ENCODE data around the gene SEMA6A.

SEMA6A gene

DNA sequence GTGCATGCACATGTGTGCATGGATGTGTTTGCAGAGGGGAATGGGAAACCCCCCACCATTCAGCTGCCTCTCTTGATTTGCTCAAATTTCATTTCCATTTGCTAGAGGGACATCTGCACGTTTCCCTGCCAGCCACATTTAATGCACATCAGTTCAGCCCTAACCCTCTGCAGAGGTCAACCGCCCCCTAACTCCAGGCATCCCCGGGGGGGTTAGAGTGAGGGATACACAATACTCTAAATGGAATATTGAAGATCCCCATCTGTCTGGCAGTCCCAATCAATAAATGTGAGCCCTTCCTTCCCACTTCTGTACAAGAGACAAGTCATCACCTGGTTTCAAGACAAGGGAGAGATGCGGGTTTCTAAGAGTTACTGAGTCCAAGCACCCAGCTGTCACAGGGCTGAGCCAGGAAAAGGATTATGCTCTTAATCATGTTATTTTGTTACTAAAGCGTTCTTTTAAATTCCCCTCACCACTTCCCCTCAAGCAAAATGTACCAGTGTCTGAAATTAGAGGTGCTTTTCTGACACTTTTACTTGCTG is 134.1 kb downstream of the SEMA6A start:
- no peak for DNase-seq (ENCODE audit: low spot score)

DNA sequence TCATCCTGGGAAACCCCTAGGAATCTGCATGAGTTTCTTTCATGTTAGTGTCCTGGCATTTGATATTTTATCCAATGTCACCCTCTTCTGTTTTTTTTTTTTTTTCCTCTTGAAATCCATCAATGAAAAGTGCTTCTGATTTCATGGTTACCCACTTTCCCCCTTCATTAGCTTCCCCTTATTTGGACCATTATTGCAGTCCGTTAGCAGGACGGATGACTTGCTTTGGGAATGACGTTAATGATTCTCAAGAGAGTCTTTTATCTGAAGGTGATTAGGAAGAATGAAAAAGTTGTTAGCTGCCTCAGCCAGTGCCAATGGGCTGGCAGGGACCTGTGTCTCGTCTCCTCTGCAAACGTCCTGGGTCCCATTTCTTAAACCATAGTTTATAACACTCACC is 134.7 kb downstream of the SEMA6A start:
- no peak for DNase-seq (ENCODE audit: low spot score)

DNA sequence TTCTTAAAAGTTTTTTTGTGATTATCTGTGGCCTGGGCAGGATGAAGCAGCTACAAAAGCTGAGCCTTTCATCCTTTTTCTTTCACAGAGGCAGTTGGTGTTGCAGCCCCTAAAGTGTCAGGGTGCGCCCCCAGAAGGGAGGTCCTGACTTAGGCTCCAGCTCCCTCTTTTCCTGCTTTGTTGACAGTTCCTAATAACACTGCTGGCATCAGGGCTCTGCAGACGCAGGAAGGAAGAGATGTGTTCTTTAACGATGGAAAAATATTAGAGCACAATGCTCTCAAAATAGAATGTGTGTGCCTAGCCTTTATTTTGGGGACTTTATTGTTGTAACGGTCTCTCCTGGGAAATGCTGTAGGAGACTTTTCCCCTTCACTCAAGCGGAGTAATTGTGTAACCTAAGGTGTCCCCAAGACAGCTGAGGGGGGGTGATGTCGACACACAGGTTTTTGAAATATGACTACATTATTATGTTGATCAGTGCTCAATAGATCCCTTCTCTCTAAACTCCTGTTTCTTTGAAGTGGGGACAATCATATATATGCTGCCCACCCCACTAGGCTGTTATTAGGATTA is 135.6 kb downstream of the SEMA6A start:
- DNase-seq (ENCODE audit: low spot score), result no peak

DNA sequence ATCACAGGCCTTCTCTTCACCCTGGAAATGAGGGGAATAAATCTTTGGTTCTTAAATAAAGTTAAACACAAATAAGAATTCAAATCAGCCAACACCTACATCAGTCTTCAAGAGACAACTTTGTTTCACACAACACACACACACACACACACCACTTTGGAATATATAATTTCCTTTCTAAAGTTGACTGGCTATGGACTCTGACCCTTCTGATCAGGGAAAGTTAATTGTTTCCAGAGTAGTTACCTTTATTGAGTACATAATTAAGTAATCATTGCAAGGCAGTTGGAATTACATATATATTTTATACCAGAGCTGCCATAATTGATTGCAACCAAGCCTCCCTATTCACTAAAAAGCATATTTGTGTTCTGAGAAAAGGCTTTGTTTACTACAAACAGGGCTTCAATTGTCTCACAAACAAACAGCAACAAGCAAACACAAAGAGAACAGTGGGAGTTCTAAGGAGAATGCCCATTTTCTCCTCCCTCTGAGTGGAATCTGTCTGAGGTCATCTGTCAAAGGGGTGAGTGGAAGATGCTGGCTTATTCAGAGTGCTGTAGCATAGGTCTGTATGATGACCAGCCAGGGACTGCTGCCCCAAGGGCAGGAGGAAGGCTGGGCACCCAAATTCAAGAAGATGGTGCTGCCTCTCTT is 136.6 kb downstream of the SEMA6A start:
- DNase-seq (ENCODE audit: low spot score), result no peak

DNA sequence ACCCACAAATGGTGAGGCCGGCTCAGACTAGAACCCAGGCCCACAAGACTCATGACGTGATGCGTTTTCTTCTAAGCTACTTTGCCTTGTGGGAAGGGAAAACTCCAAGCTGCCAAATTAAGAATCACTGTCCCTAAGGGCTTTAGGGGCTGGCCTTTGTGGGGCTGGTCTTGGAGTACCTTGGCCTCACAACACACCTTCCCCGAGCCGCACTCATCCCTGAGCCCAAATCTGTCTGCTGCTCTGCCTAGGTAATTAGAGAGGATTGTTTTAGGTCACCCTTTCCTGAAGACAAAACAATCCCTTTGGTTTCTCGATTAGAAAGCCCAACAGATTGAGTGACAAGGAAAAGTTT is 137.3 kb downstream of the SEMA6A start:
- DNase-seq (ENCODE audit: low spot score), result no peak

DNA sequence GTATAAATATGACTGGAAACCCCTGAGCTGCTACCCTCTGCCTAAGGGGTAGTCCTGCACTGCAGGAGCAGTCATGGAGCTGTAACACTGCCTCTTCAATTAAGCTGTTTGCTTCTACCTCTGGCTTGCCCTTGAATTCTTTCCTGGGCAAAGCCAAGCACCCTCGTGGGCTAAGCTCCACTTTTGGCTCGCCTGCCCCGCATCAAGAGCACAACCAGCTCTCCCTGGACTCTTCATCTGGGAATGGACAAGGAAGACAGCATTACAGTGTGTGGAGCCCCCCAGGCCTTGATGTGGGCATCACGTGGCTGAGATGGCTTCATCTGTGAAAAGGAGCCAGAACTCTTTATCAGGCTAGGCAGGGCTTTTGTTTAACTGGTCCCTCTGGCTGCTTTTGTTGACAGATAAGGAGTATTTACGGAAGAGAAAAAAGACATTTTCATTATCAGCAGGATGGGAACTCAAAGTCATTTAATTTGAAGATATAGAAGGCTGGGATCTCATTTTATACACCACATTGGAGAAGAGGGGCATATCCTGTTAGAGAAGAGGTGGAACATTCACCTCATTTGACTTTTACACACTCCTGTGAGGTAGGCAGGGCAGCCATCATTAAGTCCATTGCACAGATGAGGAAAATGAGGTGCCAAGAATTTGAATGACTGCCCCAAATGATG is 137.8 kb downstream of the SEMA6A start:
- no peak for DNase-seq (ENCODE audit: low spot score)

DNA sequence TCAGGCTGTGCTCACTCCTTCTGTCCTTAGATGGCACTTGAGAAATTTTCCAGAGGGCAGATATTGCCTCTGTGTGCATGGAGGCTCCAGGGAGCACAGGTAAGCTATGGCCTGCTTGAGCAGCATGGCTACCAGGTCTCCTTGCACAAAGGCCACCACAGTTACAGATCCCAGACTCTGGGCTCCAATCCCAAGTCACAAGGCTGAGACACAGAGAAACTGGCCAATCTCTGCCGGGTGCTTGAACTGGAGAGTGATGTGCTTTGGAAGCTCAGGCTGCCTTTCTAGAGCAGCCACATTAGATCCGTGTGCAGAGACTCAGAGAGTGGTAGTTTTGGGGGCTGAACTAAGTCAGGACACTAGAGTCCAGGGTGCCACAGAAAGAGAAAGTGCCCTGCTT is 145.7 kb downstream of the SEMA6A start:
- DNase-seq (ENCODE audit: low spot score), result no peak

DNA sequence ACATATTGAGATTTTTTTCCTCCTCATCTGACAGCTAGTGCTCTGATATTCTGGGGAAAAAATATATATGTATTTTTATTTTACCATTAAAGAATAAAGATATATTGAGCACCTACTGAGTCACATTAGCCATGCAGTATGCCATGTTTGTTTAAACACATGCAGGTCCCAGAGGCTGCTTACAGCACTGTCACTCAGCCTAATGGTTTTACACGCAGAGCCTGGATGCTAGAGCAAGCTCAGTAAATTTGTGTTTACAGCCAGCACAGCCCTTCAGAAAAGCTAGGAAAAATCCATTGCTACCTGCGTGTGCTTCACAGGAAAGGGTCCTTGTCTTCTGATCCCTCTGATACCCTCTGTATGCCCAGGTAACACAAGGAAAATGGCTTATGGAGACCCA is 146.2 kb downstream of the SEMA6A start:
- no peak for DNase-seq (ENCODE audit: low spot score)

DNA sequence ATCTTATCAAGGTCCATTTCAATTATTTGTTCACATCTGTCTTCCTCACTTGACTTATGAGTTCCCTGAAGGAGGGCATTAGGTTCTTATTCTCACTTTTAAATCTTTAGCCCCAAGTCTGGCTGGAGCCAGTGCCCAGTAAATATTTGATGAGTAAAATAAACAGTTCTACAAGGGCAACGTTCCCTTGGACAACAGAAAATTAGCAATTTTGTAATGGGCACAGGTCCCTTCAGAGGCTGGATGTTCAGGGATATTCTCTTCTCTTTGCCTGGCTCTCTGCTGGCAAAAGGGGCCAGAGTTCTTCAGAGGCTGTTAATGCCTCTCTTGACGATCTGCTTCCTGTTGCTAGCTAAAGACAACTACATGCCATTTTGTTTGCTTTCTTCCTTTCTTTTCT is 149.7 kb downstream of the SEMA6A start:
- DNase-seq (ENCODE audit: low spot score), result no peak

DNA sequence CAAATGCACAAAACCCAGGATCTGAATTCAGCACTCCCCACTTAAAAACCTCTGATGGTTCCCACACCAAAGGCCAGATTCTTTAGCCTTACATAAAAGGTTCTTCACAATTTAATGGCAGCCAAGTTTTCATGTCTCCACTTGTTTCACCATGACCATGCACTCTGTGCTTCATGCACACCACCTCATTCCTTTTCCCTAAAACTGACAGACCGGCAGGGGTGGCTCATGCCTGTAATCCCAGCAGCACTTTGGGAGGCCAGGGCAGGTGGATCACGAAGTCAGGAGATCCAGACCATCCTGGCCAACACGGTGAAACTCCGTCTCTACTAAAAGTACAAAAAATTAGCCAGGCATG is 150.4 kb downstream of the SEMA6A start:
- DNase-seq (ENCODE audit: low spot score), result no peak

DNA sequence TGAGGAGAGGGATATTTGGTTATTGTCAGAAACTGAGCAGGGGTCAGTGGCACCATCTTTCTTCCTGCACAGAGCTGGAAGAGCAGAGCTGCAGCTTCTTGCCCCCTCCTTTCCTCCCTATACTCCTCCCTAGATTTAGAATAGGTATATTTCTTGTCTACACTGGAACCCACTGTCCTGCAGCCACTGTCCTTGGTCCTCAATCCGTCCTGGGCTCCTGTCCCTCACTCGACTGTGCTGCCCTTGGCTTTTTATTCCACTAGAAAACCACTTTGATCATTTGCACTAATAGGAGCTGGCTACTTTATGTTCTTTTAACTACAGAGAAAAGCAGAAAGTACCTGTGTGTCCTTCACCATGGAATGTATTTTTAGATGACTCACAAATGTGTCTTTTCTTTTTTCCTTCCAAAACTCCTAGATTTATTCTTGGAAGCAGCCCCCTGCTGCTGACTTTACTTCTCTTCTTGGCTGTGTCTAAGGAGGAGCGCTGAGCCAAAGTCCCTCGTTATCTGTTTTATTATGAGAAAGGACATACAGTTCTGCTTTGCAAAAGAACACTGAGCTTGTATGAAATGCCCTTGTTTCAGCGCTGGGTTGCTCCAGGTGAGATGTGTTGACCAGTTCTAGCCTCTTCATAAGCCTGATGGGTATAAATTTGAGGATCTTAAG is 150.9 kb downstream of the SEMA6A start:
- no peak for DNase-seq (ENCODE audit: low spot score)

DNA sequence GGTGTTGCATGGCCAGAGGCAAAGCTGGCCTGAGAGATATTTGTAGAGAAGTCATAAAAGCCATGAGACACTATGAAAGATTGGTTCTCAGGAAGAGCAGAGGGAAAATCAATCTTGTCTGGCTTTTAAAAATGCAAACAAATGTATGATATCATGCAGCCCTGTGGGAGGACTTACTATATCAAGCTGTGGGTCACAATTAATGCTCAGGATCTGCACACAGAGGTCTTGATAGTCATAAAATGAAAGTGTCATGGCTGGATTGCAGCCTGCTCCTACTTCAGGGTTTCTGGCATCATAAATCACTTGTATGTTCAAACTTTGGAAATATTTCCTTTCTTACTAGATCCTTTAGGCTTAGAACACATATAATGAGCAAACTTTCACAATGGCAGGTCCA is 151.5 kb downstream of the SEMA6A start:
- DNase-seq (ENCODE audit: low spot score), result no peak

DNA sequence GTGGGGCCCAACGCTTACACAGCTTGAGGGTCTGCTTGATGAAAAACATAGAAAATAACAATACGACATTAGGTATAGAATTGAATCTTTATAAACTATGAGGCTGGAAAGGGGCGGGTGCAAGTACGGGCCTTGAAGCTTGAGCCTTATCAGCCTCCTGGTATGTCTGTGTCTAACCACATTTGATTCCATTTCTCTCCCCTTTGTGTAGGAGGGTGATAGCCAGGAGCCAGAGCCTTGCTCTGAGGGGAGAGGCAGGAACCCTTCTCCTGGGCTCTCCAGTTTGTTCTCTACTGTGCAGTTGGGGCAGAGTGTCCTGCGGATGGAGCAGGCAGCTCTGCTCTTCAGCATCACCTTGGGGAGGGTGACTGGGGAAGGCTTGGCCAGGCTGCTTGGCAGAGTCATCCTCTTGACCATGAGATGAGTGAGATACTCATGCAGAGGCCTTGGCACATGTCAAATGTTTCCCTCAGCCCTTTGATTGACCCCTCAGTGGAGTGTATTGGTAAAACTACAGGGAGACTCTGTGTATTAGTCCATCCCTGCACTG is 153.5 kb downstream of the SEMA6A start:
- DNase-seq (ENCODE audit: low spot score), result no peak

DNA sequence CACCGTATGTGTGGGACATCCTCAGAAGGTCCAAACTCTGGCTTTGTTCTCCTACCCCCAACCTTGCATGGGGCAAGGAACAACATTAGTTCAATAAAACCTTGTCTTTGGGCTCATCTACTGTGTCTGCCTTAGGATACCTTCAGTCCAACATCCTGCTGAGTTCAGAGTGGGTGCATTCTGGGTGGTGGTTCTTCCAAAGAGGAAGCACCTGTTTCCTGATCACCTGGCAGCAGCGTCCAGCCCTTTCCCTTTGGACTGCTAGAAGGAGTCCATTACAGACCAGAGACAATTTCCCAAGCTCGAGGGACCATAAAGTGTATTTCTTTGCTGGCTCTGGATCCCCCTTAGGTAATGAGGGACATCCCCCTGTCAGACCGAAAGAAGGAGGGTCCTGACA is 154.1 kb downstream of the SEMA6A start:
- DNase-seq (ENCODE audit: low spot score), result no peak

DNA sequence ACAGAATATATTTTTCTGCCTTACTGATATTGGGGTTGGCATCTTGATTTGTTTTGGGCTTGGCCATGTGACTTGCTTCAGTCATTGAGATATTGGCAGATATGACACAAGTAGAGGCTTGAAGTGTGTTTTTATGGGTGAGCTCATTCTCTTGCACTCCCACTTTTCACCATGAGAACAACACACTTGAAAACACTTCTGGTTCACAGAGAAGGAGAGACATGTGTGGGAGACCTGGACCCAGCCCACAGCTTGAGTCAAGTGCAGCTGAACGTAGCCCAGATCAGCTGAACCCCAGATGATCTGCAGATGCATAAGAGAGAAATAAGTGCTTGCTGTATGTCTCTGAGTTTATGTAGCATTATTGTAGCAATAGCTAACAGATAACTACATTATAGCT is 155.4 kb downstream of the SEMA6A start:
- DNase-seq (ENCODE audit: low spot score), result no peak

DNA sequence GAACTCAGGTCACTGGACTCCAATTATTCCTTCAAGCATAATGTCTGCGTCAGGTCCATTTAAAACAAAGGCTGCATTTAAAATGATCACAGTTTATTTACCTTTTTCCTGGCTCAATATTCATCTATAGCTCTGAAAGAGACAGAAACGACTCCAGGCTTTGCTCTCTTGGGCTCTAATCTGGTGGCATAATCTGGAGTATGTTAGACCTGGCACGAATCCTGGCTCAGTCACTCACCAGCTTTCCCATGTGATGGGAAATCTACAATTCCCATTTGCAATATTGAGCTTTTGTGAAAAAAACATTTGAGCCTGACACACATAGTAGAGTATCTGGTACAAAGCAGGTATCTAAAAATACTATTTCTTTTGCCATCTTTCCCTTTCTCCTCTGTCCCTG is 155.8 kb downstream of the SEMA6A start:
- DNase-seq (ENCODE audit: low spot score), result no peak

DNA sequence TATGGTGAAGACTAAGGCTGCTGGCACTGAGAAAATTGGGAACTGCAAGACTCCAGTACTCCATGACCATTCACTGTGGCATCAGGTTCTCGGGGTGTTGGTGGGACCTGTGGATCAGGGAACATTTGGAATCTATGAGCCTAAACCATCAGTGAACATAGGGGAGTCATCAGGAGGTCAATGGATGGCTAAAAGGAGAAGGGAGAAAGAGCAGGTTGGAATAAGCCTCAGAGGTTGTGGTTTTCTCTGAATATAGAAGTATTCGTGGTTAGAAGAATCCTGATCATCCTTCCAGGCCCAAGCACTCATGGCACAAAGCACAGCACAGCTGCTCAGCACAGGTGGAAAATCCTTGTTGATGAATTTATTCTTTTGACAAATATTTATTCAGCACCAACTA is 156.6 kb downstream of the SEMA6A start:
- DNase-seq (ENCODE audit: low spot score), result no peak

DNA sequence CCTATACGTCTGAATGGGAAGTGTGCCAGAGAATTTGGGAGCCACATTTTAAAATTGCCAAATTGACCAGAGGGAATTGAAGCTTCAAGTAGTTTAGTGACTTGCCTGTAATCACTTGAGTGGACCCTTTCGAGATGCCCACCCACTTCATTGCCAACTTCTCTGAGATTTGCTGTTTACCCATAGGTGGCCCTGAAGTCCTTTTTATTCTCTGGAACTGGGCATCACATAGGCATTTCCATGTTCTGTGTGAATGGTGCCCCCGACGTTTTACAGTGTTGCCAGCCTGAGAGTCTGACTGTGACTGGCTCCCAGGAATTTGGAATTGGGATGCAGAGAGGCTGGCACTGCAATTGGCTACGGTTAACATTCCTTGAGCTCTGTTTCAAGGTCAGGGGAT is 158.6 kb downstream of the SEMA6A start:
- DNase-seq (ENCODE audit: low spot score), result no peak

DNA sequence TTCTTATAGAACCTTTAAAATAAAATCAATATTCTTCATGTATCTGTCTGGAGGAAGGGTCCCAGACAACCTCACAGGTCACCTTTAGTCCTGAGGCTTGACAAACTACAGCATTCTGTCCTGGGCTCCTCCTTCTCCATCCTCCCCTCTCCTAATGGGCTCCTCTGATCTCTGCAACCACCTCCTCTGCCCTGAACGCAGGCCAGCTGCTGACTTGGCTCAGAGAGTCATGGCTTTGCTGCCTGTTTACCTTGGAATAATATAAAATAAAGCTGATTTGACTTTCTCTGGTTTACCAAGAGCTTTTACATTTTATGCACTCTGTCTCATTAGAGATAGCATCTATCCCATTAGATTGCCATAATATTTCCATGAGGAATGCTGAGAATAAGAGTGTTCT is 159.4 kb downstream of the SEMA6A start:
- no peak for DNase-seq (ENCODE audit: low spot score)

DNA sequence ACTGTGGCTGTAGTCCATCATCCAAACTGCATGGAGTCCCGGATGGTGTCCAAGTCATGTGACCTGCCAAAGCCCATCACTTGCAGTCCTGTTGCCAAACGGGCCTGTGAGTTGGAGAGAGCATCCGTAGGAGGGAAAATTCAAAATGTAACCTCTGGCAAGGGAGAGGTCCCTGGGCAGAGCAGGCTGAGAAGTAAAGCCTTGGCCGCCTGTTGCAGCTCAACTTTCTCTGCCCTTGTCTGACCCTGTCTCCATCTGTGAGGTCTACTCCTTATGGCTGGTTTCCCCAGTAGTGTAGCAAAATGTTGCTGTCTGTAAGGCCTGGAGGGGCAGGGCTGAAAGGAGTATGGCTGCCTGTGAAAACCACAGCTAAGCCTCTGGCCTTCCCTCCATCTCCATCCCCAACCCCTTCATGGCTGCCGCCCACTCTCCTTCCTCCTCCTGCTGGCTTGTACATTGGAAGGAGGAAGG is 163.5 kb downstream of the SEMA6A start:
- DNase-seq (ENCODE audit: low spot score), result no peak

DNA sequence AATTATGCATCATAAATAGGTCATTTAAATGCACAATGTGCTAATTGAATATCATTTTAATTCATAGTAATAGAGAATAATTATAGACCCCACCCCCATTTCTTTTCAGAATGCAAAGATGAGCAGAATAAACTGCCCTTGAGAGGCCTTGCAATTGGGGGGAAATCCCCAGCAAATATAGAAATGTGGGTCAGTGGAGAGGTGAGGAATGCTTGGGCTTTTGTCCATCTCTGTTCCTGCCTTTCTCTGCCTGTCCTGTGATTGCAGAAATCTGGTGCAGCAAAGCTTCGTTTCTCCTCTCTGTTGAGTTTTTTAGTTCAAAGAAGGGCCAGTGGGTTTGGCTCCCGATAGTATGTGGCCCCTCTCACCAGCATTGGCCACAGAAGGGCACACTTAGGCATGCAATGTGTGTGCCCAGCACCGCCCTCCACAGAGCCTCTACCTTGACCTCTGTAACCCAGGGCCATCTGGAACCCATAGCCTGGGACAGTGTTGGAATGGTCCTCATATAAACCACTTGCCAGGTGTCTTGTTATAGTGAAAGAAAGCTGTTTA is 164.2 kb downstream of the SEMA6A start:
- DNase-seq (ENCODE audit: low spot score), result no peak

DNA sequence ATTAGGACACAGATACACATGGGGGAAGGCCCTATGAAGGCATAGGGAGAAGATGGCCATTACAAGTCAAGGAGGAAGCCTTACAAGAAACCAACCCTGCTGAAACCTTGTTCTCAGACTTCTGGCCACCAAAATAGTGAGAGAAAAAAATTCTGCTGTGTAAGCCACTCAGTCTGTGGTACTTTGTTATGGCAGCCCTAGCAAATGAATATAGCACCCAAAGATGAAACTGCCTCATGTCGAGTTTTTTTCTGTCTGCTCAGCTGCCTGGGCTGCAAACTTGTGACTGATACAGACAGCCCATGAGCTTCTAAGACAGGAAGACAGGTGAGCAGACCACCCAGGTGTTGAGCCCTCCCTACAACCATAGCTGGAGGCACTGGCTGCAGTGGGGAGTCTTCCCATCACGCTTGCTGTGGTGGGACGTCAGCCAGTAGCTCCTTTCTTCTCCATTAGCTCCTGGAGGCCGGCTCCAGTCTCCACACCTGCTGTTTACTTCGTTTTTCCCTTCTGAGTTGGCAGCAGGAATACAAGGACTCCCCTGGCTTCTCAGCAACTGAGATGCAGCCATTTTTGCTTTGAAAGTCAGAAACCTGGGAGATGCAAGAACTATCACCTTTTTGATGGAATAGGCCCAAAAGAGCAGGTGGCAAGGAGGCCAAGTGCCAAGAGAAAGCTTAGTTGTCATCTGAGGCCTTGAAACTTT is 164.9 kb downstream of the SEMA6A start:
- DNase-seq (ENCODE audit: low spot score), result no peak

Data from CD4-positive, alpha-beta T cell treated with Interleukin-6 at 100 ng/mL for 8 hours (primary cell).